CD4-positive, alpha-beta T cell (primary cell): ENCODE measurements around the gene CEP250. TPM values are rescaled to one million over a fixed set of nuclear protein-coding genes. Genes with fewer than 3 reads are reported as not detected.

Experiments
- ATAC-seq: fragments of 200-7000 bp; cut with Tn5 transposase; one replicate; pipeline ENCODE4 v1.10.0; 2022; ENCODE audit warnings: mild to moderate bottlenecking; ENCODE audit not compliant: poor library complexity
- CTCF ChIA-PET: fragments of 350-600 bp; sonication (Branson Sonifier 250); formaldehyde crosslinking; loops from one replicate; lab custom pipeline; 2021; ENCODE audit warnings: antibody characterized with exemption, inconsistent platforms; lab: Charles Lee
- POLR2A ChIA-PET: fragments of 350-600 bp; sonication (Branson Sonifier 250); formaldehyde crosslinking; loops from one replicate; lab custom pipeline; 2021; ENCODE audit warnings: antibody characterized with exemption, inconsistent platforms; lab: Charles Lee
- DNase-seq, 14 experiments: peaks; one replicate each; pipeline ENCODE4 v3.0.0-alpha.2; 2013 to 2020; ENCODE audit warnings: mixed read lengths in 2 of 14
- H3K27ac ChIP-seq, 2 donors: one replicate each; pipeline versions ENCODE4 v1.5.1 to v1.7.0; 2013; ENCODE audit warnings: low read length in 2 of 2, low read depth in 1 of 2, mild to moderate bottlenecking in 1 of 2
- H3K27me3 ChIP-seq, 2 experiments: 1 replicate in 1 of 2; 2 replicates in 1 of 2; pipeline versions ENCODE4 v1.6.1 to v1.7.0; 2013; ENCODE audit warnings: low read length in 2 of 2, control low read depth in 1 of 2, mild to moderate bottlenecking in 1 of 2, moderate library complexity in 1 of 2; ENCODE audit not compliant: insufficient read depth in 2 of 2, control insufficient read depth in 1 of 2
- H3K36me3 ChIP-seq: one replicate; pipeline ENCODE4 v1.6.1; 2013; ENCODE audit warnings: low read length, control low read depth; ENCODE audit not compliant: insufficient read depth
- H3K4me1 ChIP-seq: one replicate; pipeline ENCODE4 v1.6.1; 2013; ENCODE audit warnings: low read length, control low read depth; ENCODE audit not compliant: insufficient read depth
- H3K4me3 ChIP-seq: one replicate; pipeline ENCODE4 v1.5.1; 2013; ENCODE audit warnings: mild to moderate bottlenecking, low read length, moderate library complexity
- H3K9me3 ChIP-seq, 2 experiments: 1 replicate in 1 of 2; 2 replicates in 1 of 2; pipeline versions ENCODE4 v1.6.1 to v1.7.0; 2013; ENCODE audit warnings: low read length in 2 of 2, mild to moderate bottlenecking in 2 of 2, control low read depth in 1 of 2, moderate library complexity in 1 of 2; ENCODE audit not compliant: control insufficient read depth in 1 of 2, insufficient read depth in 1 of 2
- H3K27ac Mint-ChIP-seq: one replicate; pipeline ENCODE4 v1.8.0; 2020; ENCODE audit warnings: mixed read lengths
- H3K27me3 Mint-ChIP-seq: one replicate; pipeline ENCODE4 v1.8.0; 2021; ENCODE audit warnings: mixed read lengths
- H3K36me3 Mint-ChIP-seq: one replicate; pipeline ENCODE4 v1.8.0; 2021; ENCODE audit warnings: low read depth, mixed read lengths
- H3K4me1 Mint-ChIP-seq: one replicate; pipeline ENCODE4 v1.8.0; 2021; ENCODE audit warnings: low read depth, mixed read lengths
- H3K4me3 Mint-ChIP-seq: one replicate; pipeline ENCODE4 v1.8.0; 2020; ENCODE audit warnings: mild to moderate bottlenecking, mixed read lengths
- H3K9me3 Mint-ChIP-seq: one replicate; pipeline ENCODE4 v1.8.0; 2020; ENCODE audit warnings: mixed read lengths
- intact Hi-C, 2 experiments: fragments of 100-400 bp; cut with DNase I in 1 of 2; cut with micrococcal nuclease in 1 of 2; formaldehyde crosslinking; loops; one replicate each; pipeline versions ENCODE4 v1.15.1 to v1.9.0; 2023 to 2025; cut with DNase I, micrococcal nuclease
- total RNA-seq, 174 experiments: library from RNA in 2 of 174; stranded (reverse) in 2 of 174; gene quantifications; one replicate each; pipeline ENCODE4 v1.2.3 and lab custom pipeline; 2021 to 2026
- TF ChIP-seq, protein P1 (sequence below): fragments of 200-600 bp; IDR thresholded peaks from one replicate; pipeline ENCODE4 v1.8.0; 2022; ENCODE audit warnings: antibody characterized with exemption, mild to moderate bottlenecking

CEP250 gene
- total RNA-seq, 2 experiments from 2014 or later, result 27.6 to 33.1 TPM

DNA sequence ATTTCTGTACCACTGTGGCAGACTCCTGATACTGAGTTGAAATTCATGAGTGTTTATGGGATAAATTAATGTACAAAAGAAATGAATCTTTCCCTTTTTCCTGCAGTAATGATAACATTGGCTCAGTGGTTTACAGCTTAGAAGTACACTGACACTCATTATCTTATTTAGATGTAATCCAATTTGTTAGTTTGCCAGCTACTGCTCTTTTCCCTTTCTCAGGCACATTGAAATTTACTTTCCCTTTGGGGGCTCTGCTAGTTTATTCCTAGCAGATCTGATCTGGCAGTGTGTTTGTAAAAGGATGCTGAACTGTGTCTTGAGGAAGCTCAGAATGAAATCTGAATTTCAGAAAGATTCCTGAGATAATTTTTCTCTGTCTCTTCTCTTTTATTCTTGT, 3.0 kb downstream of the CEP250 start:
- Mint-ChIP-seq H3K4me1 (peaks cover 30% of the 10 kb centered on the region), H3K36me3 (peaks cover 26% of the 10 kb centered on the region), H3K4me3 (no peak overlapping the region), H3K9me3 (no peaks in the 10 kb centered on the region), H3K27me3 (no peaks in the 10 kb centered on the region), H3K27ac (no peak overlapping the region)
- no peak overlapping the region for H3K27ac ChIP-seq
- POLR2A ChIA-PET, result no interaction called here
- H3K27me3 ChIP-seq, result no peaks in the 10 kb centered on the region
- ATAC-seq, result no peak
- H3K4me3 ChIP-seq, result no peak overlapping the region
- DNase-seq, result no peak
- CTCF ChIA-PET, result interaction anchor here (1.8 kb wide), 1 partner anchor 11 kb away, joined by 9 read pairs; no protein-coding TSS in a partner anchor
- H3K4me1 ChIP-seq, result peaks cover 20% of the 10 kb centered on the region
- intact Hi-C loops, result loop anchor here in 1 of 2 experiments (5.0 to 10.0 kb wide), 3 partner anchors 34 to 316 kb away; partner anchors contain the start of genes PHF20 and RBM39
- TF ChIP-seq, protein P1, sequence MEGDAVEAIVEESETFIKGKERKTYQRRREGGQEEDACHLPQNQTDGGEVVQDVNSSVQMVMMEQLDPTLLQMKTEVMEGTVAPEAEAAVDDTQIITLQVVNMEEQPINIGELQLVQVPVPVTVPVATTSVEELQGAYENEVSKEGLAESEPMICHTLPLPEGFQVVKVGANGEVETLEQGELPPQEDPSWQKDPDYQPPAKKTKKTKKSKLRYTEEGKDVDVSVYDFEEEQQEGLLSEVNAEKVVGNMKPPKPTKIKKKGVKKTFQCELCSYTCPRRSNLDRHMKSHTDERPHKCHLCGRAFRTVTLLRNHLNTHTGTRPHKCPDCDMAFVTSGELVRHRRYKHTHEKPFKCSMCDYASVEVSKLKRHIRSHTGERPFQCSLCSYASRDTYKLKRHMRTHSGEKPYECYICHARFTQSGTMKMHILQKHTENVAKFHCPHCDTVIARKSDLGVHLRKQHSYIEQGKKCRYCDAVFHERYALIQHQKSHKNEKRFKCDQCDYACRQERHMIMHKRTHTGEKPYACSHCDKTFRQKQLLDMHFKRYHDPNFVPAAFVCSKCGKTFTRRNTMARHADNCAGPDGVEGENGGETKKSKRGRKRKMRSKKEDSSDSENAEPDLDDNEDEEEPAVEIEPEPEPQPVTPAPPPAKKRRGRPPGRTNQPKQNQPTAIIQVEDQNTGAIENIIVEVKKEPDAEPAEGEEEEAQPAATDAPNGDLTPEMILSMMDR, result no peak
- H3K9me3 ChIP-seq, result no peaks in the 10 kb centered on the region
- H3K36me3 ChIP-seq, result peaks cover 20% of the 10 kb centered on the region

DNA sequence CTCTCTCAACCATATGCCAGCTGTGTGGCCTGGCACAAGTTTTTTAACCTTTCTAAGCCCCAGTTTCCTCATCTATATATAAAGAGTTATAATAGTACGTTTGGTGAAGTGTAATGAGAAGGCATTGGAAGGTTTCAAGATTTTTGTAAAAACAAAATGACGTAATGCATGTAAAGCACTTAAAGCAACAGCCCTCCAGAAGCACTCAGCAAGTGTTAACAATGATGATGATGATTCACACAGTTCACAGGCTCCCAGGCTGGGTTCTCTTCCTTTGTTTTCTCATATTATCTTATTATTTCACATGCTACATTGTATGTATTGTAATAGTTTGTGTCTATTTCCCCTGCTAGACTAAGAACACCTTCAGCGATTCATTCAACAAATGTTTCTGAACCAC, 6.2 kb downstream of the CEP250 start:
- H3K27me3 ChIP-seq, result no peaks in the 10 kb centered on the region
- no peaks in the 10 kb centered on the region for H3K9me3 Mint-ChIP-seq
- no peak overlapping the region for H3K4me3 Mint-ChIP-seq
- TF ChIP-seq, protein P1, result no peak
- no peaks in the 10 kb centered on the region for H3K27me3 Mint-ChIP-seq
- no peak overlapping the region for H3K4me3 ChIP-seq
- ATAC-seq (no peak), DNase-seq (no peak)
- ChIA-PET POLR2A (no interaction called here), CTCF (no interaction called here)
- intact Hi-C loops, result loop anchor here (2.0 to 10.0 kb wide), 4 partner anchors 29 to 673 kb away; partner anchors contain the start of genes NFS1 (in 2 of the 2) and ROMO1 (in 2 of the 2)
- H3K27ac Mint-ChIP-seq, result no peak overlapping the region
- H3K36me3 Mint-ChIP-seq, result peaks cover 34% of the 10 kb centered on the region
- H3K4me1 Mint-ChIP-seq, result peaks cover 18% of the 10 kb centered on the region
- peaks cover 28% of the 10 kb centered on the region for H3K36me3 ChIP-seq
- H3K27ac ChIP-seq, result no peak overlapping the region
- H3K9me3 ChIP-seq, result no peaks in the 10 kb centered on the region
- H3K4me1 ChIP-seq, result peaks cover 6% of the 10 kb centered on the region

DNA sequence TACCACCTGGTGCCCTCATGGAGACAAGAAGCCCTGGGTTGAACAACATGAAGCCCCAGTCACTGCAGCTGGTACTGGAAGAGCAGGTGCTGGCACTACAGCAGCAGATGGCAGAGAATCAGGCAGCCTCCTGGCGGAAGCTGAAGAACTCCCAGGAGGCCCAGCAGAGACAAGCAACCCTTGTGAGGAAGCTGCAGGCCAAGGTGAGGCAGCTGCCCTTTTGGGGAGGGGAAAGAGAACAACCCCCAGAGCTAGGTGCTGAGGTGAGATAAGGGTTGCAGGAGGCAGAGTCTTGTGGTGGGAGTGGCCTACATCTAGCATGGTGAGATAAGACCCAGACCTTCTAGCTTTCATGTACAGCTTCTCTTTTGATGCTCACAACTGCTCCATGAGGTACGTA, 7.0 kb downstream of the CEP250 start:
- TF ChIP-seq, protein P1, result no peak
- Histone ChIP-seq H3K4me1 (peaks cover 6% of the 10 kb centered on the region), H3K27ac (no peak overlapping the region), H3K4me3 (no peak overlapping the region), H3K27me3 (no peaks in the 10 kb centered on the region), H3K36me3 (peaks cover 30% of the 10 kb centered on the region), H3K9me3 (no peaks in the 10 kb centered on the region)
- ATAC-seq (no peak), DNase-seq (no peak)
- Mint-ChIP-seq H3K27me3 (no peaks in the 10 kb centered on the region), H3K4me1 (peaks cover 17% of the 10 kb centered on the region), H3K4me3 (no peak overlapping the region), H3K27ac (no peak overlapping the region), H3K36me3 (peaks cover 38% of the 10 kb centered on the region), H3K9me3 (no peaks in the 10 kb centered on the region)
- ChIA-PET POLR2A (no interaction called here), CTCF (interaction anchor here (1.6 kb wide), 1 partner anchor 8 kb away, joined by 4 read pairs; no protein-coding TSS in a partner anchor)
- intact Hi-C loops, result loop anchor here (2.0 to 10.0 kb wide), 4 partner anchors 28 to 672 kb away; partner anchors contain the start of genes NFS1 (in 2 of the 2) and ROMO1 (in 2 of the 2)
